ENCODE measurements around the gene PSEN1.
A peak's percentile ranks its signal among the peaks of the same experiment; 100 is the strongest.

PSEN1 gene

DNA sequence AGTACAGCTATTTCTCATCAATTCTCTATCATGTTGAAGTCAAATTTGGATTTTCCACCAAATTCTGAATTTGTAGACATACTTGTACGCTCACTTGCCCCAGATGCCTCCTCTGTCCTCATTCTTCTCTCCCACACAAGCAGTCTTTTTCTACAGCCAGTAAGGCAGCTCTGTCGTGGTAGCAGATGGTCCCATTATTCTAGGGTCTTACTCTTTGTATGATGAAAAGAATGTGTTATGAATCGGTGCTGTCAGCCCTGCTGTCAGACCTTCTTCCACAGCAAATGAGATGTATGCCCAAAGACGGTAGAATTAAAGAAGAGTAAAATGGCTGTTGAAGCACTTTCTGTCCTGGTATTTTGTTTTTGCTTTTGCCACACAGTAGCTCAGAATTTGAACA lies 83.8 kb downstream of the PSEN1 start:
- TF ChIP-seq POLR2A (IDR thresholded peaks at IDR 0.05; ENCODE audit: low read depth, low read length), result no peak
- no peak for DNase-seq (ENCODE audit: insufficient read length, low spot score)
- no peak for FAIRE-seq

DNA sequence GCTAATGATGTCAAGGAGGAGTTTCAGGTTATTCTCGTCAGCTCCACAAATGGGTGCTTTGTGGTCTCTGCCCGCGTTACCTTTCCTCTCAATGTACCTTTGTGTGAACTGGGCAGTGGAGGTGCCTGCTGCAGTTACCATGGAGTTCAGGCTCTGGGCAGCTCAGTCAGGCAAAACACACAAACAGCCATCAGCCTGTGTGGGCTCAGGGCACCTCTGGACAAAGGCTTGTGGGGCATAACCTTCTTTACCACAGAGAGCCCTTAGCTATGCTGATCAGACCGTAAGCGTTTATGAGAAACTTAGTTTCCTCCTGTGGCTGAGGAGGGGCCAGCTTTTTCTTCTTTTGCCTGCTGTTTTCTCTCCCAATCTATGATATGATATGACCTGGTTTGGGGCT lies 84.3 kb downstream of the PSEN1 start:
- FAIRE-seq, result no peak

DNA sequence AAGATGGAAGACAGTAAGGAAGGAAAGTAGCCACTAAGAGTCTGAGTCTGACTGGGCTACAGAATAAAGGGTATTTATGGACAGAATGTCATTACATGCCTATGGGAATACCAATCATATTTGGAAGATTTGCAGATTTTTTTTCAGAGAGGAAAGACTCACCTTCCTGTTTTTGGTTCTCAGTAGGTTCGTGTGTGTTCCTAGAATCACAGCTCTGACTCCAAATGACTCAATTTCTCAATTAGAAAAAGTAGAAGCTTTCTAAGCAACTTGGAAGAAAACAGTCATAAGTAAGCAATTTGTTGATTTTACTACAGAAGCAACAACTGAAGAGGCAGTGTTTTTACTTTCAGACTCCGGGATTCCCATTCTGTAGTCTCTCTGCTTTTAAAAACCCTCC lies 85.6 kb downstream of the PSEN1 start:
- no peak for TF ChIP-seq POLR2A (IDR thresholded peaks at IDR 0.05; ENCODE audit: low read depth, low read length)
- no peak for DNase-seq (ENCODE audit: insufficient read length, low spot score)
- FAIRE-seq, result no peak

More for the DNA sequence above, 84.3 kb downstream of the PSEN1 start:
- DNase-seq (ENCODE audit: insufficient read length, low spot score), result no peak
- TF ChIP-seq POLR2A (IDR thresholded peaks at IDR 0.05; ENCODE audit: low read depth, low read length), result no peak

DNA sequence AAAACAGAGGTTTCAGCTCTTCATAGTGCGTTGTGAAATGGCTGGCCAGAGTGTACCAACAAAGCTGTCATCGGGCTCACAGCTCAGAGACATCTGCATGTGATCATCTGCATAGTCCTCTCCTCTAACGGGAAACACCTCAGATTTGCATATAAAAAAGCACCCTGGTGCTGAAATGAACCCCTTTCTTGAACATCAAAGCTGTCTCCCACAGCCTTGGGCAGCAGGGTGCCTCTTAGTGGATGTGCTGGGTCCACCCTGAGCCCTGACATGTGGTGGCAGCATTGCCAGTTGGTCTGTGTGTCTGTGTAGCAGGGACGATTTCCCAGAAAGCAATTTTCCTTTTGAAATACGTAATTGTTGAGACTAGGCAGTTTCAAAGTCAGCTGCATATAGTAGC lies 86.7 kb downstream of the PSEN1 start:
- TF ChIP-seq POLR2A (IDR thresholded peaks at IDR 0.05; ENCODE audit: low read depth, low read length), result no peak
- FAIRE-seq (no peak), DNase-seq (ENCODE audit: insufficient read length, low spot score) (no peak)

DNA sequence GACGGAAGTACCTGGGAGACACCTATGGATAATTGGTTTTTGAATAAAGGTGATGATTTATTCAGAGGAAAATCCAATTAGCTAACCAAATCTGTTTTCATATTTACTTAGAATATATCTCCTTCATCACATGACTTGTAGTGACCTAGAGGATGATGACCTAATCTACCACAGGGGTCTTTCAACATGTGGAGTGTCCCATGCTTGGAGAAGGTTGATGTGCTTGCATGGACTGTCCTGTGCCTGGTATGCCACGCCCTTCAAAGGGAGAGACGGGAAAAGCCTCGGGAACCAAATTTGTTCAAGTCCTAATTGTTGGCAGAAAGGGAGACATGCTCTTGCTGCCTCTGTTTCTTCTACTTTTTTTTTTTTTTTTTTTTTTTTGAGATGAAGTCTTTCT lies 89.2 kb downstream of the PSEN1 start:
- no peak for TF ChIP-seq POLR2A (IDR thresholded peaks at IDR 0.05; ENCODE audit: low read depth, low read length)
- DNase-seq (ENCODE audit: insufficient read length, low spot score) (no peak), FAIRE-seq (no peak)

DNA sequence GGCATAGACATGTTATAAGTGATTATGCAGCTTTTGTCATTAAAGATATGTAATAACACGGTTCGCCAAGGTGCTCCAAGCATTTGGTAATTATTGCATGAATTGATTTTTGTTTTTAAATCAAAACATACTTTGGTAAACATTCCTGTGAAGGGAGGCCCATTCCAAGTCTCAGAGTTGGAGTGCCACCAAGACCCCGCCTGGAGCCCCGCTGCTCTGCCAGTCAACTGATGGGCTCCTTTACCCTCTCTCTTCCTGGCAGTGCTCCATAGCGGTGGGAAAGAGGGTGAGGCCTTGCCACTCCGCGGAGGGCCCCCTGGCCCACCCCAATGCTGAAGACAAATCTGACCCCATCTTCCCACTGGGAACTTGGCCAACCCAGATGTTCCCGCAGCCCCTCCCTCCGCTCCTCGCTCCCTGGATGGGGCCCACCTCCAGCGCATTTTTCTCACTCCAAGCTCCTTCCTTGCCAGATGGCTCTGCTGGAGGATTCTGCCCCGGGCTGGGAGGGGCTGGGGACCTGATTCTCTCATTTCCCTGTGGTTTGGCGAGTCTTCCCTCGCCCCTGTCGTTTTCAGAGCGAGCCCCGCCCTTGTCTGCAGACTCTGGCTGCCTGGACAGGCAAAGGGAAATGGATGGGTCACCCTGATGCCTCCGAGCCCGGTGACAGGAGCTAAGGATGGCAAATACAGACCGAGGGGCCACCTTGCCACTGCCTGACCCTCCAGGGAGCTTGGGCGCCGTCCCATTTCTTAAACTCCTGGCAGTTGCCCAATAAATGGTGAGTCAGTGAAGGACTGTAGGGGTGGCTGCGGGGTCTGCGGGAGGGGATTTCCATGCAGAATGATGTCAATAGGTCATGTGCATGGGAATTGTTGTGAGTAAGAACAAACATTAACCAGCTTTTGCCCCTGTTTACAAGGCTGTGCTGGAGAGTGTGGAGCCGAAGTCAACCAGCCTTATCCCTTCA lies 91.8 kb downstream of the PSEN1 start:
- peak; percentile 48 for FAIRE-seq
- no peak for TF ChIP-seq POLR2A (IDR thresholded peaks at IDR 0.05; ENCODE audit: low read depth, low read length)
- peak; percentile 81 for DNase-seq (ENCODE audit: insufficient read length, low spot score)

DNA sequence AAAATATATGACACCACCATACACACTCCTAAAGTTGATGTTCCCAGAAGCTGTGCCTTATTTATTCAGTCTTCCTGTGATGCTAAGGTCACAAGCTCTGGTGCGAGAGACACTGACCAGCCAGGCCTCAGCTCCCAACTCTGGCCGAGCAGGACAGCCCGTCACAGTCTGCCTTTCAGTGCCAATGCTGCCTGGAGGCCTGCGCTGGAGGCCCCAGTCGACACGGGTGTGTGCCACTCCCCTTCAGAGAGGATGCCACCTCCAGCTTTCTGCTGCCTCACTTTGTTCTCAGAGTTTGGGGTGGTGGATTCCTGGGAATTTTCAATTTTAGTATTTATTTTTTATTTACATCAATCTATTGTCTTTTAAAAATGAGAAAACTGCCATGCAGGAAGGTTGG lies 93.7 kb downstream of the PSEN1 start:
- no peak for DNase-seq (ENCODE audit: insufficient read length, low spot score)
- no peak for TF ChIP-seq POLR2A (IDR thresholded peaks at IDR 0.05; ENCODE audit: low read depth, low read length)
- FAIRE-seq, result no peak

DNA sequence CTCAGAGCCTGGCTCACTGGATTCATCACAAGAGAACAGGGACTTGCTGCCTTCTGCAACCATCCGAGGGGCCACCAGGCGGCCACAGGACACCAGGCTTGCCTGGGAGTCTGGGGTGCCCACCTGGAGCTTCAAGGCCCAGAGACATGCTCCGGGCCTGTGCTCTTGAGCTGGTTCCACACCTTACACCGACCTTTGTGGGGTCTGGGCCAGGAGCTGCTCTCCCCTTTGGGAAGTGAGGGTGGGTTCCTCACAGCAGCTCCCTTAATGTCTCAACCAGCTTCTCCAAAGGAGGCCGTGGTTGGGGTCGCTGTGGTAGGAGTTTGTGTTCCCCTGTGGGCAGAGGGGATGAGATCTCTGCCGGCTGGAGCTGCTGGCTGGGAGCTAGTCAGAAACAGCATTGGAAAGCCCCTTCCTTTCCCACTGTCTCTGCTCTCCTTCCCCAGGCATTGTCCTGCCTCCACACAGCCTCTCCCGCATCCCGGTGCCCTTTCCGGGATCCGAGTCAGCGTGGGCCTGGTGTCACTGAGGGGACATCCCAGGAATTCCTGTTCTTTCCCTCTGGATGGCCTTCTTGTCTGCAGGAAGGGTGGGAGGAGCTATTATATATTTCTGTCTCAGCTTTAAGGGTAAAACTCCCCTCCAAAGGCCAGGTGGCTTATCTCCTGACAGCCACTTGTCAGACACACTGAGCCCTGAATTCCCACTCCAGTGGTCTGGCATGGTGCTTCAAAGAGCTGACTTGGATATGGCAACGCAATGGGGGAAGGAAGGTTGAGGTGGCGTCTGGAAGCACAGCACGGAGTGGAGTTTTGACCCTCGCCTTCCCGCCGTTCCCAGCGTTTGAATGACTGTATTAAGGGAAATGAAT lies 95.9 kb downstream of the PSEN1 start:
- no peak for TF ChIP-seq POLR2A (IDR thresholded peaks at IDR 0.05; ENCODE audit: low read depth, low read length)
- FAIRE-seq (no peak), DNase-seq (ENCODE audit: insufficient read length, low spot score) (no peak)

DNA sequence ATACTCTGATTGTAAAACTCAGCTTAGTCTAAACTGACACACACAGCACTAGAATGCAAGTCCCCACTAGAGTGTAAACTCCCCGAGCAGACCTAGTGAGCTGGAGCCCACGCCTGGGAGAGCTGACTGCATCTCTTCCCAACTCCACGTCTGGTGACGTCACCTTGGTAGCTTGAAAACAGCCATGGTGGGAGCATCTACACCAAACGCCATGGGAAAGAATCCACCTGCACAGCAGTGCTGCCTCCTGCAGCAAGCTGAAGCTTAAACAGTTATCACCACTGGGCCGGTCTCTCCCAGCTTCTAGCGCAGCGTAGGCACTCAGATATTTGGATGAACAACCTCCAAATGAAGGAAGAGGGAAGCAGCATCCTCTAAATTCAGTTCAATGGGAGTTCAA lies 96.7 kb downstream of the PSEN1 start:
- no peak for TF ChIP-seq POLR2A (IDR thresholded peaks at IDR 0.05; ENCODE audit: low read depth, low read length)
- DNase-seq (ENCODE audit: insufficient read length, low spot score), result no peak
- no peak for FAIRE-seq

DNA sequence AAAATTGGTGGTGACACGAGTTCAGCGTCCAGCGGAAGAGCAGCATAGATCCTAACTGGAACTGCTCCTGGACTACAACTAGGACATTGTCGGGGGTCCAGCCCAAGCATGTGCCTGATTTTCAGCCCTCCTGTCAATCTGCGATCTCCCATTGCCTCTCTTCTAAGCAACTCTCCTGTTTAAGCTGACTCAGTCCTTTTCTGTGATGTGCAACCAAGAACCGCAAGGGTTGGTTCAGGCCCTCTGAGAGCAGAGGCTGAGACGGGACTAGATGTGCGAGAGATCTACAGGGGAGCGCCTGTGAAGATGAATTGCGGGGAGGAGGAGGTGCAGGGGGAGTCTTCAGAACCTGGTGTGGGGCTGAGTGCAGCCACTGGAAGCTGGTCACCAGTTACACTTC lies 97.3 kb downstream of the PSEN1 start:
- no peak for TF ChIP-seq POLR2A (IDR thresholded peaks at IDR 0.05; ENCODE audit: low read depth, low read length)
- FAIRE-seq (no peak), DNase-seq (ENCODE audit: insufficient read length, low spot score) (no peak)

DNA sequence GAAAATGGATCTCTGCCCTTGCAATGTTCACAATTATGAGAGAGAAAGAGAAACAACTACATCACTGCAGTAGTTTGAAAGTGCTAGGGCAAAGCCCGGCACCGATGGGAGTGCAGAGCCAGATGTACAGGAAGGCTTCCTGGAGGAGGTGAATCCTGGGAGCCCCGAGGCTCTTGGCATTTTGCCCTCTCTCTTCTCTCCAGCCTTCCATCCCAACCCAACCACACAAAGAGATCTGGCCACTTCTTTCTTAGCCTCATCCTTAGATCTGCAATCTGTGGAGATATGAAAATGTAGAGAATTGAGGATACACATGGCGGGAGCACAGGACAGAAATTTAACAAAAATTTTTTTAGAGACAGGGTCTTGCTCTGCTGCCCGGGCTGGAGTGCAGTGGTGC lies 97.7 kb downstream of the PSEN1 start:
- DNase-seq (ENCODE audit: insufficient read length, low spot score) (peak; percentile 7), FAIRE-seq (no peak)
- no peak for TF ChIP-seq POLR2A (IDR thresholded peaks at IDR 0.05; ENCODE audit: low read depth, low read length)

DNA sequence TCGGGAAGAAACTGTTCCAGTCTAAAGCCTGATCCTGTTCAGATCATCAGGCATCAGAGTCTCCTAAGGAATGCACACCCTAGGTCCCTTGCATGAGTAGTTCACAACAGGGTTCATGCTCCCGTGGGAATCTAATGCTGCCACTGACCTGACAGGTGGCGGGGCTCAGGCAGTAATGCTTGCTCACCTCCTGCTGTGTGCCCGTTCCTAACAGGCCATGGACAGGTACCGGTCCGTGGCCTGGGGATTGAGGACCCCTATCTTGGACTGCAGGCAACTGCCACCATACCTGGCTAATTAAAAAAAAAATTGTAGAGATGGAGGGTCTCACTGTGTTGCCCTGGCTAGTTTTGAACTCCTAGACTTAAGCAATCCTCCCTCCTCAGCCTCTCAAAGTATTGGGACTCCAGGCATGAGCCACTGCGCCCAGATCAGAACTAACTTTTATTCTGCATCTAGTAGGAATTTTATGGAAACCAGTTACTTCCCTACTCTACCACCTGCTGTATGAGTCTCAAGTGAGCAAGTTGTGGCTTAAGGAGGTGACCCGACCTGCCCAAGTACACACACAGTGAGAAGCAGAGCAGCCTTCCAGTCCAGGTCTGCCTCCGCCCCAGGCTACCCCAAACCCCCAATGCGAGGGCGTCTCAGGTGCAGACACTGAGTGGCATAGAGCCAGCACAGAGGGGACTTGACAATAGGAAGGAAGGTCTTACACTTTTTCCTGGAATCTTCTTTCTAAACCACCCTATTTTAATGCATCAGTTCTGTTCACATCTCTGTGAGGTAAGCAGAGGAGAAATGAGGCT lies 98.5 kb downstream of the PSEN1 start:
- FAIRE-seq (no peak), DNase-seq (ENCODE audit: insufficient read length, low spot score) (peak; percentile 33)
- TF ChIP-seq POLR2A (IDR thresholded peaks at IDR 0.05; ENCODE audit: low read depth, low read length), result no peak

DNA sequence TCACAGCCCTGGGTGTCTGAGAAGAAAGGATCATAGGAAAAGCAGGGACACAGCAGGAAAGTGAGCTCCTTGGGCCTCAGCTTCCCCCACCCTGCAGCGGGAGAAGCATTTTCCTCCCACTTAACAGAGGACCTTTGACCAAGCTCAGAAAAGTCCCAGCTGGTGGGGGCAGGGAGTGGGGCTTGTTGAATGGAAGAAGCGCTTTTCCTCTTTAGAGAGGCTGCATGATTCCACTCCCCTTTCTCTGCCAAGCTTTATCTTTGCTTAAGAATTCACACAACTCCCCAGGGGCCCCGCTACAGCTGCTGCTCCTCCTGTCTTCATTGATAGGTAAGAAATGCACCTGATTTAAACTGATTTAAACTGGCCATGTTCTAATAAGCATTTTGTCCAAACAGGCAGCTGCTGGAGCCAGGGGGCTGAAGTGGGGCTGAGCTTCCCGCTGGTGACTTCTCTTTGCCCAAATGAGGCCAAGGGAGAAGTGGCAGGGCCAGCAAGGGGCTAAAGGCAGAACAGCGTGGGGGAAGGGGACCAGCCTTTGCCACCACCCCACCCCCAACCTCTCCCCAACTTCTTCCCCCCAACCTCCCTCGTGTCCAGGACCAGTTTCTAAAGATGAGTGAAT lies 99.3 kb downstream of the PSEN1 start:
- TF ChIP-seq POLR2A (IDR thresholded peaks at IDR 0.05; ENCODE audit: low read depth, low read length), result no peak
- DNase-seq (ENCODE audit: insufficient read length, low spot score) (peak; percentile 25), FAIRE-seq (no peak)
